HepG2 (cell line): ENCODE data around the gene ZFHX3. TPM values are rescaled to one million over a fixed set of nuclear protein-coding genes. Genes with fewer than 3 reads are reported as not detected.

Experiments
- CEBPB ChIP-seq: IDR thresholded peaks from 2 replicates; pipeline ENCODE4 v1.6.1; 2011; ENCODE audit warnings: low read depth, low read length, improper control_type of control experiment, borderline replicate concordance
- IKZF4 ChIP-seq: sonication (generic); formaldehyde crosslinking; IDR thresholded peaks from 2 replicates; pipeline ENCODE4 v1.5.1; 2020; ENCODE audit warnings: borderline replicate concordance, mild to moderate bottlenecking, low read depth, missing genetic modification reagents; ENCODE audit errors: not compliant biosample characterization
- NFE2 ChIP-seq: sonication (generic); formaldehyde crosslinking; IDR thresholded peaks from 2 replicates; pipeline ENCODE4 v1.4.0; 2020; ENCODE audit warnings: missing genetic modification reagents
- SOX5 ChIP-seq: IDR thresholded peaks from 2 replicates; pipeline ENCODE4 v1.6.1; 2016; ENCODE audit warnings: borderline replicate concordance
- ZFP36L2 ChIP-seq: sonication (generic); formaldehyde crosslinking; IDR thresholded peaks from 2 replicates; pipeline ENCODE4 v1.4.0; 2020; ENCODE audit warnings: missing genetic modification reagents
- ZFP41 ChIP-seq: sonication (generic); formaldehyde crosslinking; IDR thresholded peaks from 2 replicates; pipeline ENCODE4 v1.4.0; 2020; ENCODE audit warnings: mild to moderate bottlenecking, missing genetic modification reagents, borderline replicate concordance
- ZNF205 ChIP-seq: IDR thresholded peaks from 2 replicates; pipeline ENCODE4 v1.6.1; 2018; ENCODE audit warnings: missing biosample characterization, missing genetic modification reagents
- ZNF577 ChIP-seq: sonication (generic); formaldehyde crosslinking; IDR thresholded peaks from 2 replicates; pipeline ENCODE4 v1.4.0; 2020; ENCODE audit warnings: mild to moderate bottlenecking, low read depth, missing genetic modification reagents, borderline replicate concordance
- ZNF678 ChIP-seq: sonication (generic); formaldehyde crosslinking; IDR thresholded peaks from 2 replicates; pipeline ENCODE4 v1.4.0; 2020; ENCODE audit warnings: mild to moderate bottlenecking, missing genetic modification reagents
- ZNF839 ChIP-seq: sonication (generic); formaldehyde crosslinking; IDR thresholded peaks from 2 replicates; pipeline ENCODE4 v1.4.0; 2020; ENCODE audit warnings: missing genetic modification reagents, mild to moderate bottlenecking, borderline replicate concordance
- polyA plus RNA-seq, 8 experiments: library from polyadenylated mRNA; depleted of rRNA in 3 of 8; stranded (reverse) in 7 of 8; unstranded in 1 of 8; fragments of >200 nt; fragmentation: Illumina TruSeq in 4 of 8; extraction: Trizol in 4 of 8; gene quantifications; 2 replicates each; pipeline versions ENCODE4 v1.2.1 to v1.2.3, GENCODE V29; 2011 to 2016; ENCODE audit warnings: low read depth in 4 of 8, missing spikeins in 1 of 8, mixed read lengths in 1 of 8; ENCODE audit not compliant: insufficient read depth in 1 of 8
- total RNA-seq, 5 experiments: library from RNA; depleted of rRNA; stranded (reverse); fragments of >200 nt; fragmentation: Illumina TruSeq; extraction: Trizol; gene quantifications; 2 replicates each; pipeline ENCODE4 v1.2.3, GENCODE V29; 2016; ENCODE audit warnings: low read depth in 1 of 5
- TF ChIP-seq, protein P1 (sequence below): sonication (generic); formaldehyde crosslinking; IDR thresholded peaks from 2 replicates; pipeline ENCODE4 v1.4.0; 2020; ENCODE audit warnings: missing genetic modification reagents
- TF ChIP-seq, protein P2 (sequence below): sonication (generic); formaldehyde crosslinking; IDR thresholded peaks from 2 replicates; pipeline ENCODE4 v1.8.1; 2023; ENCODE audit warnings: mild to moderate bottlenecking, missing genetic modification reagents
- TF ChIP-seq, protein P3 (sequence below): sonication (generic); formaldehyde crosslinking; IDR thresholded peaks from 2 replicates; pipeline ENCODE4 v1.5.0; 2020; ENCODE audit warnings: mild to moderate bottlenecking, missing genetic modification reagents, moderate library complexity
- TF ChIP-seq, protein P4 (sequence below): sonication (generic); formaldehyde crosslinking; IDR thresholded peaks from 2 replicates; pipeline ENCODE4 v1.5.1; 2020; ENCODE audit warnings: missing genetic modification reagents, mild to moderate bottlenecking, borderline replicate concordance

Gene ZFHX3
- total and polyA plus RNA-seq, 2 of the 13 experiments (the other 11 are each of a cell fraction or from before 2014, with no cell fraction given) = 5.0 to 6.0 TPM

DNA sequence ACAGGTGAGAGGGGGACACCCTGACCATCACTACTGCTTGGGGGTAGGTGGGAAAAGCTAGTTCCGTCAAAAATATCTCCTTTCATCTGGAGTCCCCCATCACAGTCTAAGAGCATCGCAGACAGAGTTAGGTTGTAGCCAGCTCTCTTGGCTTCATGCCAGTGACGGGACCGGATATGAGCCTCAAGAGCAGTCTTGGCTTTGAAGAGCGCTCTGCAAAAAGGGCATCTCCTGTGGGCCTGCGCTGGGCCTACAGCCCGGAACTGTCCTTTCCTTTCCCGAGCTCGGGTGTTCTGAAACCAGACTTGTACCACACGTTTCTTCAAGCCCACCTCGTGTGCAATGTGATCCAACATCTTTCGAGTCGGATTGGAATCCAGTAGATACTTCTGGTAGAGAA, 253.6 kb downstream of the ZFHX3 start (continued):
- TF ChIP-seq, protein P1, sequence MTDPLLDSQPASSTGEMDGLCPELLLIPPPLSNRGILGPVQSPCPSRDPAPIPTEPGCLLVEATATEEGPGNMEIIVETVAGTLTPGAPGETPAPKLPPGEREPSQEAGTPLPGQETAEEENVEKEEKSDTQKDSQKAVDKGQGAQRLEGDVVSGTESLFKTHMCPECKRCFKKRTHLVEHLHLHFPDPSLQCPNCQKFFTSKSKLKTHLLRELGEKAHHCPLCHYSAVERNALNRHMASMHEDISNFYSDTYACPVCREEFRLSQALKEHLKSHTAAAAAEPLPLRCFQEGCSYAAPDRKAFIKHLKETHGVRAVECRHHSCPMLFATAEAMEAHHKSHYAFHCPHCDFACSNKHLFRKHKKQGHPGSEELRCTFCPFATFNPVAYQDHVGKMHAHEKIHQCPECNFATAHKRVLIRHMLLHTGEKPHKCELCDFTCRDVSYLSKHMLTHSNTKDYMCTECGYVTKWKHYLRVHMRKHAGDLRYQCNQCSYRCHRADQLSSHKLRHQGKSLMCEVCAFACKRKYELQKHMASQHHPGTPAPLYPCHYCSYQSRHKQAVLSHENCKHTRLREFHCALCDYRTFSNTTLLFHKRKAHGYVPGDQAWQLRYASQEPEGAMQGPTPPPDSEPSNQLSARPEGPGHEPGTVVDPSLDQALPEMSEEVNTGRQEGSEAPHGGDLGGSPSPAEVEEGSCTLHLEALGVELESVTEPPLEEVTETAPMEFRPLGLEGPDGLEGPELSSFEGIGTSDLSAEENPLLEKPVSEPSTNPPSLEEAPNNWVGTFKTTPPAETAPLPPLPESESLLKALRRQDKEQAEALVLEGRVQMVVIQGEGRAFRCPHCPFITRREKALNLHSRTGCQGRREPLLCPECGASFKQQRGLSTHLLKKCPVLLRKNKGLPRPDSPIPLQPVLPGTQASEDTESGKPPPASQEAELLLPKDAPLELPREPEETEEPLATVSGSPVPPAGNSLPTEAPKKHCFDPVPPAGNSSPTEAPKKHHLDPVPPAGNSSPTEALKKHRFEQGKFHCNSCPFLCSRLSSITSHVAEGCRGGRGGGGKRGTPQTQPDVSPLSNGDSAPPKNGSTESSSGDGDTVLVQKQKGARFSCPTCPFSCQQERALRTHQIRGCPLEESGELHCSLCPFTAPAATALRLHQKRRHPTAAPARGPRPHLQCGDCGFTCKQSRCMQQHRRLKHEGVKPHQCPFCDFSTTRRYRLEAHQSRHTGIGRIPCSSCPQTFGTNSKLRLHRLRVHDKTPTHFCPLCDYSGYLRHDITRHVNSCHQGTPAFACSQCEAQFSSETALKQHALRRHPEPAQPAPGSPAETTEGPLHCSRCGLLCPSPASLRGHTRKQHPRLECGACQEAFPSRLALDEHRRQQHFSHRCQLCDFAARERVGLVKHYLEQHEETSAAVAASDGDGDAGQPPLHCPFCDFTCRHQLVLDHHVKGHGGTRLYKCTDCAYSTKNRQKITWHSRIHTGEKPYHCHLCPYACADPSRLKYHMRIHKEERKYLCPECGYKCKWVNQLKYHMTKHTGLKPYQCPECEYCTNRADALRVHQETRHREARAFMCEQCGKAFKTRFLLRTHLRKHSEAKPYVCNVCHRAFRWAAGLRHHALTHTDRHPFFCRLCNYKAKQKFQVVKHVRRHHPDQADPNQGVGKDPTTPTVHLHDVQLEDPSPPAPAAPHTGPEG = no peak
- no peak for TF ChIP-seq CEBPB
- no peak for TF ChIP-seq ZNF577 (CRISPR knock-in tag)
- TF ChIP-seq ZNF678 (CRISPR knock-in tag) = no peak
- TF ChIP-seq, protein P2, sequence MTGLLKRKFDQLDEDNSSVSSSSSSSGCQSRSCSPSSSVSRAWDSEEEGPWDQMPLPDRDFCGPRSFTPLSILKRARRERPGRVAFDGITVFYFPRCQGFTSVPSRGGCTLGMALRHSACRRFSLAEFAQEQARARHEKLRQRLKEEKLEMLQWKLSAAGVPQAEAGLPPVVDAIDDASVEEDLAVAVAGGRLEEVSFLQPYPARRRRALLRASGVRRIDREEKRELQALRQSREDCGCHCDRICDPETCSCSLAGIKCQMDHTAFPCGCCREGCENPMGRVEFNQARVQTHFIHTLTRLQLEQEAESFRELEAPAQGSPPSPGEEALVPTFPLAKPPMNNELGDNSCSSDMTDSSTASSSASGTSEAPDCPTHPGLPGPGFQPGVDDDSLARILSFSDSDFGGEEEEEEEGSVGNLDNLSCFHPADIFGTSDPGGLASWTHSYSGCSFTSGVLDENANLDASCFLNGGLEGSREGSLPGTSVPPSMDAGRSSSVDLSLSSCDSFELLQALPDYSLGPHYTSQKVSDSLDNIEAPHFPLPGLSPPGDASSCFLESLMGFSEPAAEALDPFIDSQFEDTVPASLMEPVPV (CRISPR knock-in tag) = no peak
- TF ChIP-seq ZFP41 (CRISPR knock-in tag) = no peak
- TF ChIP-seq SOX5 (CRISPR knock-in tag) = no peak
- TF ChIP-seq, protein P3, sequence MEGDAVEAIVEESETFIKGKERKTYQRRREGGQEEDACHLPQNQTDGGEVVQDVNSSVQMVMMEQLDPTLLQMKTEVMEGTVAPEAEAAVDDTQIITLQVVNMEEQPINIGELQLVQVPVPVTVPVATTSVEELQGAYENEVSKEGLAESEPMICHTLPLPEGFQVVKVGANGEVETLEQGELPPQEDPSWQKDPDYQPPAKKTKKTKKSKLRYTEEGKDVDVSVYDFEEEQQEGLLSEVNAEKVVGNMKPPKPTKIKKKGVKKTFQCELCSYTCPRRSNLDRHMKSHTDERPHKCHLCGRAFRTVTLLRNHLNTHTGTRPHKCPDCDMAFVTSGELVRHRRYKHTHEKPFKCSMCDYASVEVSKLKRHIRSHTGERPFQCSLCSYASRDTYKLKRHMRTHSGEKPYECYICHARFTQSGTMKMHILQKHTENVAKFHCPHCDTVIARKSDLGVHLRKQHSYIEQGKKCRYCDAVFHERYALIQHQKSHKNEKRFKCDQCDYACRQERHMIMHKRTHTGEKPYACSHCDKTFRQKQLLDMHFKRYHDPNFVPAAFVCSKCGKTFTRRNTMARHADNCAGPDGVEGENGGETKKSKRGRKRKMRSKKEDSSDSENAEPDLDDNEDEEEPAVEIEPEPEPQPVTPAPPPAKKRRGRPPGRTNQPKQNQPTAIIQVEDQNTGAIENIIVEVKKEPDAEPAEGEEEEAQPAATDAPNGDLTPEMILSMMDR = no peak
- no peak for TF ChIP-seq ZNF205
- TF ChIP-seq NFE2 (CRISPR knock-in tag) = no peak
- no peak for TF ChIP-seq ZFP36L2 (CRISPR knock-in tag)
- TF ChIP-seq IKZF4 = no peak
- no peak for TF ChIP-seq ZNF839 (CRISPR knock-in tag)
- TF ChIP-seq, protein P4, sequence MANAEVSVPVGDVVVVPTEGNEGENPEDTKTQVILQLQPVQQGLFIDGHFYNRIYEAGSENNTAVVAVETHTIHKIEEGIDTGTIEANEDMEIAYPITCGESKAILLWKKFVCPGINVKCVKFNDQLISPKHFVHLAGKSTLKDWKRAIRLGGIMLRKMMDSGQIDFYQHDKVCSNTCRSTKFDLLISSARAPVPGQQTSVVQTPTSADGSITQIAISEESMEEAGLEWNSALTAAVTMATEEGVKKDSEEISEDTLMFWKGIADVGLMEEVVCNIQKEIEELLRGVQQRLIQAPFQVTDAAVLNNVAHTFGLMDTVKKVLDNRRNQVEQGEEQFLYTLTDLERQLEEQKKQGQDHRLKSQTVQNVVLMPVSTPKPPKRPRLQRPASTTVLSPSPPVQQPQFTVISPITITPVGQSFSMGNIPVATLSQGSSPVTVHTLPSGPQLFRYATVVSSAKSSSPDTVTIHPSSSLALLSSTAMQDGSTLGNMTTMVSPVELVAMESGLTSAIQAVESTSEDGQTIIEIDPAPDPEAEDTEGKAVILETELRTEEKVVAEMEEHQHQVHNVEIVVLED (CRISPR knock-in tag) = no peak
- TF ChIP-seq, all 625 proteins: peak for 0
